Measurements from ENCODE around the gene SNX32. TPM values are rescaled to one million over a fixed set of nuclear protein-coding genes. Genes with fewer than 3 reads are reported as not detected.

The SNX32 gene
- total and polyA plus RNA-seq, 3 experiments from 2014 or later = 0.77 to 2.8 (median 2.0) TPM

GRCh38 chr11:65866509-65867283 is 32.9 kb downstream of the SNX32 start:
- Mint-ChIP-seq H3K27ac (peak overlapping the region in 4 of 8 donors; percentile 26 to 72 (median 37)), H3K9me3 (no peaks in the 10 kb centered on the region), H3K36me3 (peaks cover 7 to 51% (median 7%) of the 10 kb centered on the region in 3 donors), H3K4me1 (peaks cover 14 to 33% (median 18%) of the 10 kb centered on the region in 3 donors), H3K4me3 (peak overlapping the region in 1 of 7 donors; percentile 58), H3K27me3 (no peaks in the 10 kb centered on the region)
- ChIA-PET CTCF (interaction anchor here (24.5 kb wide), 1 partner anchor 22 kb away, joined by 560 read pairs; the partner anchor contains the start of genes CCDC85B, CTSW and FIBP), POLR2A (interaction anchor here (0.5 to 0.8 kb wide), 2 partner anchors 21 to 56 kb away, joined by 3 to 4 read pairs; partner anchors contain the start of gene FIBP)
- no peaks in the 10 kb centered on the region for H3K9me3 ChIP-seq (ENCODE audit: low read length)
- peak in 1 of 5 donors; percentile 41 for DNase-seq
- H3K27me3 ChIP-seq (ENCODE audit: insufficient read depth, low read length, poor library complexity, severe bottlenecking) = no peaks in the 10 kb centered on the region
- H3K4me3 ChIP-seq (ENCODE audit: low read length) = no peak overlapping the region
- peaks cover 37% of the 10 kb centered on the region for H3K36me3 ChIP-seq (ENCODE audit: insufficient read depth, low read length)
- no peak overlapping the region for H3K27ac ChIP-seq (ENCODE audit: low read depth, low read length)
- H3K4me1 ChIP-seq (ENCODE audit: insufficient read depth, low read length) = peaks cover 21% of the 10 kb centered on the region

GRCh38 chr11:65867284-65868071 is 33.7 kb downstream of the SNX32 start:
- POLR2A ChIA-PET = interaction anchor here (1.1 to 5.2 kb wide), 2 partner anchors 8 to 23 kb away, joined by 3 to 39 read pairs; partner anchors contain the start of genes CCDC85B, CFL1 and MUS81

GRCh38 chr11:65868076-65868667 is 34.4 kb downstream of the SNX32 start:
- peaks cover 16 to 34% (median 19%) of the 10 kb centered on the region in 3 donors for H3K4me1 Mint-ChIP-seq
- peaks cover 2 to 42% (median 3%) of the 10 kb centered on the region in 3 donors for H3K36me3 Mint-ChIP-seq
- H3K4me3 Mint-ChIP-seq = peak overlapping the region in 1 of 7 donors; percentile 58
- Histone ChIP-seq H3K36me3 (ENCODE audit: insufficient read depth, low read length) (peaks cover 24% of the 10 kb centered on the region), H3K27me3 (ENCODE audit: insufficient read depth, low read length, poor library complexity, severe bottlenecking) (no peaks in the 10 kb centered on the region), H3K27ac (ENCODE audit: low read depth, low read length) (no peak overlapping the region), H3K4me3 (ENCODE audit: low read length) (no peak overlapping the region), H3K4me1 (ENCODE audit: insufficient read depth, low read length) (peaks cover 16% of the 10 kb centered on the region), H3K9me3 (ENCODE audit: low read length) (no peaks in the 10 kb centered on the region)
- peak overlapping the region in 1 of 8 donors; percentile 43 for H3K27ac Mint-ChIP-seq
- no peaks in the 10 kb centered on the region for H3K9me3 Mint-ChIP-seq
- ChIA-PET POLR2A (interaction anchor here (1.1 to 5.2 kb wide), 2 partner anchors 9 to 22 kb away, joined by 3 to 39 read pairs; partner anchors contain the start of genes CCDC85B, CFL1 and MUS81), CTCF (interaction anchor here (7.7 to 24.5 kb wide), 2 partner anchors 8 to 20 kb away, joined by 87 to 560 read pairs; partner anchors contain the start of genes CCDC85B, CFL1, CTSW and FIBP)
- peak in 1 of 5 donors; percentile 57 for DNase-seq
- H3K27me3 Mint-ChIP-seq = no peaks in the 10 kb centered on the region

More at GRCh38 chr11:65867284-65868071, 33.7 kb downstream of the SNX32 start:
- DNase-seq = no peak
- H3K27ac ChIP-seq (ENCODE audit: low read depth, low read length) = no peak overlapping the region
- no peaks in the 10 kb centered on the region for H3K27me3 ChIP-seq (ENCODE audit: insufficient read depth, low read length, poor library complexity, severe bottlenecking)
- H3K9me3 ChIP-seq (ENCODE audit: low read length) = no peaks in the 10 kb centered on the region
- H3K36me3 ChIP-seq (ENCODE audit: insufficient read depth, low read length) = peaks cover 30% of the 10 kb centered on the region
- Mint-ChIP-seq H3K4me1 (peaks cover 15 to 34% (median 16%) of the 10 kb centered on the region in 3 donors), H3K27me3 (no peaks in the 10 kb centered on the region), H3K27ac (peak overlapping the region in 4 of 8 donors; percentile 8 to 70 (median 32)), H3K36me3 (peaks cover 5 to 48% (median 6%) of the 10 kb centered on the region in 3 donors), H3K9me3 (no peaks in the 10 kb centered on the region), H3K4me3 (peak overlapping the region in 1 of 7 donors; percentile 58)
- H3K4me3 ChIP-seq (ENCODE audit: low read length) = no peak overlapping the region
- CTCF ChIA-PET = interaction anchor here (24.5 kb wide), 1 partner anchor 21 kb away, joined by 560 read pairs; the partner anchor contains the start of genes CCDC85B, CTSW and FIBP
- peaks cover 13% of the 10 kb centered on the region for H3K4me1 ChIP-seq (ENCODE audit: insufficient read depth, low read length)

GRCh38 chr11:65868907-65869306 is 35.1 kb downstream of the SNX32 start:
- Histone ChIP-seq H3K36me3 (ENCODE audit: insufficient read depth, low read length) (peaks cover 17% of the 10 kb centered on the region), H3K27ac (ENCODE audit: low read depth, low read length) (no peak overlapping the region), H3K4me3 (ENCODE audit: low read length) (no peak overlapping the region), H3K4me1 (ENCODE audit: insufficient read depth, low read length) (peaks cover 20% of the 10 kb centered on the region), H3K27me3 (ENCODE audit: insufficient read depth, low read length, poor library complexity, severe bottlenecking) (no peaks in the 10 kb centered on the region), H3K9me3 (ENCODE audit: low read length) (no peaks in the 10 kb centered on the region)
- H3K9me3 Mint-ChIP-seq = no peaks in the 10 kb centered on the region
- peak overlapping the region in 2 of 8 donors; percentile 56 to 80 for H3K27ac Mint-ChIP-seq
- H3K4me1 Mint-ChIP-seq = peaks cover 18 to 39% (median 23%) of the 10 kb centered on the region in 3 donors
- CTCF ChIA-PET = interaction anchor here (7.7 to 24.5 kb wide), 2 partner anchors 9 to 19 kb away, joined by 87 to 560 read pairs; partner anchors contain the start of genes CCDC85B, CFL1, CTSW and FIBP
- no peaks in the 10 kb centered on the region for H3K27me3 Mint-ChIP-seq
- no peak for DNase-seq
- H3K4me3 Mint-ChIP-seq = peak overlapping the region in 1 of 7 donors; percentile 54
- peaks cover 2 to 35% (median 3%) of the 10 kb centered on the region in 3 donors for H3K36me3 Mint-ChIP-seq
- POLR2A ChIA-PET = interaction anchor here (5.2 kb wide), 1 partner anchor 10 kb away, joined by 39 read pairs; the partner anchor contains the start of genes CFL1 and MUS81

- no peak overlapping the region for H3K4me3 ChIP-seq (ENCODE audit: low read length)
- H3K4me1 ChIP-seq (ENCODE audit: insufficient read depth, low read length) = peaks cover 26% of the 10 kb centered on the region
- peaks cover 8% of the 10 kb centered on the region for H3K36me3 ChIP-seq (ENCODE audit: insufficient read depth, low read length)
- peaks cover 18 to 42% (median 23%) of the 10 kb centered on the region in 3 donors for H3K4me1 Mint-ChIP-seq
- H3K9me3 ChIP-seq (ENCODE audit: low read length) = no peaks in the 10 kb centered on the region
- ChIA-PET CTCF (interaction anchor here (7.7 to 24.5 kb wide), 2 partner anchors 10 to 18 kb away, joined by 87 to 560 read pairs; partner anchors contain the start of genes CCDC85B, CFL1, CTSW and FIBP), POLR2A (interaction anchor here (0.5 to 5.2 kb wide), 3 partner anchors 10 to 183 kb away, joined by 3 to 39 read pairs (median 3); partner anchors contain the start of genes CFL1, MUS81 and SF3B2)
- no peaks in the 10 kb centered on the region for H3K27me3 ChIP-seq (ENCODE audit: insufficient read depth, low read length, poor library complexity, severe bottlenecking)
- no peak for DNase-seq
- H3K36me3 Mint-ChIP-seq = peaks cover 2 to 26% (median 3%) of the 10 kb centered on the region in 3 donors
- no peaks in the 10 kb centered on the region for H3K27me3 Mint-ChIP-seq
- peak overlapping the region in 1 of 7 donors; percentile 54 for H3K4me3 Mint-ChIP-seq
- no peaks in the 10 kb centered on the region for H3K9me3 Mint-ChIP-seq
- H3K27ac ChIP-seq (ENCODE audit: low read depth, low read length) = no peak overlapping the region
- H3K27ac Mint-ChIP-seq = peak overlapping the region in 4 of 8 donors; percentile 21 to 68 (median 42)
Observed at GRCh38 chr11:65869643-65870306, 36.0 kb downstream of the SNX32 start.

GRCh38 chr11:65870307-65870658 is 36.5 kb downstream of the SNX32 start:
- Histone ChIP-seq H3K27ac (ENCODE audit: low read depth, low read length) (no peak overlapping the region), H3K4me3 (ENCODE audit: low read length) (no peak overlapping the region), H3K9me3 (ENCODE audit: low read length) (no peaks in the 10 kb centered on the region), H3K4me1 (ENCODE audit: insufficient read depth, low read length) (peaks cover 26% of the 10 kb centered on the region), H3K27me3 (ENCODE audit: insufficient read depth, low read length, poor library complexity, severe bottlenecking) (no peaks in the 10 kb centered on the region), H3K36me3 (ENCODE audit: insufficient read depth, low read length) (peaks cover 3% of the 10 kb centered on the region)
- Mint-ChIP-seq H3K27ac (peak overlapping the region in 4 of 8 donors; percentile 12 to 68 (median 42)), H3K36me3 (peaks cover 0 to 21% (median 0%) of the 10 kb centered on the region in 3 donors), H3K4me3 (peak overlapping the region in 2 of 7 donors; percentile 6 to 61), H3K27me3 (no peaks in the 10 kb centered on the region), H3K4me1 (peaks cover 18 to 42% (median 23%) of the 10 kb centered on the region in 3 donors), H3K9me3 (no peaks in the 10 kb centered on the region)
- ChIA-PET CTCF (interaction anchor here (7.7 to 24.5 kb wide), 2 partner anchors 10 to 18 kb away, joined by 87 to 560 read pairs; partner anchors contain the start of genes CCDC85B, CFL1, CTSW and FIBP), POLR2A (interaction anchor here (0.9 to 5.2 kb wide), 2 partner anchors 11 to 182 kb away, joined by 3 to 39 read pairs; partner anchors contain the start of genes CFL1, MUS81 and SF3B2)
- DNase-seq = no peak

All from CD8-positive, alpha-beta memory T cell (primary cell).